Measurements from ENCODE around the gene NKTR. TPM values are rescaled to one million over a fixed set of nuclear protein-coding genes. Genes with fewer than 3 reads are reported as not detected.
A peak's percentile ranks its signal among the peaks of the same experiment; 100 is the strongest.

The NKTR gene
- total RNA-seq, 2 experiments from 2014 or later: 90.2 to 154 TPM

- no peak overlapping the region for H3K4me3 ChIP-seq (ENCODE audit: low read depth, low read length, poor library complexity, severe bottlenecking)
- peak; percentile 42 for DNase-seq (ENCODE audit: low spot score)
- no peaks in the 10 kb centered on the region for H3K9me3 ChIP-seq (ENCODE audit: low read length)
- no peak overlapping the region for H3K4me2 ChIP-seq (ENCODE audit: low read length)
- H4K20me1 ChIP-seq (ENCODE audit: insufficient read depth, low read length): no peaks in the 10 kb centered on the region
- ChIA-PET CTCF (ENCODE audit: unreplicated experiment) (no interaction called here), POLR2A (interaction anchor here (0.6 kb wide), 1 partner anchor 8 kb away, joined by 3 read pairs; no protein-coding TSS in a partner anchor)
- no peaks in the 10 kb centered on the region for H3K9me2 ChIP-seq (ENCODE audit: insufficient read depth, low read length)
- peaks cover 5% of the 10 kb centered on the region for H3K4me1 ChIP-seq (ENCODE audit: insufficient read depth, low read length, poor library complexity, severe bottlenecking)
- no TSS peak for BruUV-seq (replicated peaks)
- H3K27ac ChIP-seq (ENCODE audit: low read depth, low read length, poor library complexity, severe bottlenecking): no peak overlapping the region
- TF ChIP-seq, protein P1, sequence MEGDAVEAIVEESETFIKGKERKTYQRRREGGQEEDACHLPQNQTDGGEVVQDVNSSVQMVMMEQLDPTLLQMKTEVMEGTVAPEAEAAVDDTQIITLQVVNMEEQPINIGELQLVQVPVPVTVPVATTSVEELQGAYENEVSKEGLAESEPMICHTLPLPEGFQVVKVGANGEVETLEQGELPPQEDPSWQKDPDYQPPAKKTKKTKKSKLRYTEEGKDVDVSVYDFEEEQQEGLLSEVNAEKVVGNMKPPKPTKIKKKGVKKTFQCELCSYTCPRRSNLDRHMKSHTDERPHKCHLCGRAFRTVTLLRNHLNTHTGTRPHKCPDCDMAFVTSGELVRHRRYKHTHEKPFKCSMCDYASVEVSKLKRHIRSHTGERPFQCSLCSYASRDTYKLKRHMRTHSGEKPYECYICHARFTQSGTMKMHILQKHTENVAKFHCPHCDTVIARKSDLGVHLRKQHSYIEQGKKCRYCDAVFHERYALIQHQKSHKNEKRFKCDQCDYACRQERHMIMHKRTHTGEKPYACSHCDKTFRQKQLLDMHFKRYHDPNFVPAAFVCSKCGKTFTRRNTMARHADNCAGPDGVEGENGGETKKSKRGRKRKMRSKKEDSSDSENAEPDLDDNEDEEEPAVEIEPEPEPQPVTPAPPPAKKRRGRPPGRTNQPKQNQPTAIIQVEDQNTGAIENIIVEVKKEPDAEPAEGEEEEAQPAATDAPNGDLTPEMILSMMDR (conservative IDR thresholded peaks at IDR 0.05; ENCODE audit: low read length): no peak
- no peak for TF ChIP-seq EZH2phosphoT487 (IDR thresholded peaks at IDR 0.05; ENCODE audit: borderline replicate concordance, low read depth, low read length)
- H2AFZ ChIP-seq (ENCODE audit: low read length): no peak overlapping the region
- intact Hi-C loops (cut with micrococcal nuclease; ENCODE audit: unreplicated experiment): loop anchor here (10.0 kb wide), 1 partner anchor 92 kb away; no protein-coding TSS in a partner anchor
- H3K36me3 ChIP-seq (ENCODE audit: insufficient read depth, low read length): peaks cover 19% of the 10 kb centered on the region
- H3K79me2 ChIP-seq (ENCODE audit: insufficient read depth, low read depth, low read length): no peaks in the 10 kb centered on the region
These were observed 52.3 kb downstream of the NKTR start for GRCh38 chr3:42652611-42653302.

- peaks cover 5% of the 10 kb centered on the region for H3K4me1 ChIP-seq (ENCODE audit: insufficient read depth, low read length, poor library complexity, severe bottlenecking)
- H3K36me3 ChIP-seq (ENCODE audit: insufficient read depth, low read length): peaks cover 14% of the 10 kb centered on the region
- no peak overlapping the region for H3K4me3 ChIP-seq (ENCODE audit: low read depth, low read length, poor library complexity, severe bottlenecking)
- no peak for TF ChIP-seq EZH2phosphoT487 (IDR thresholded peaks at IDR 0.05; ENCODE audit: borderline replicate concordance, low read depth, low read length)
- TF ChIP-seq, protein P1 (conservative IDR thresholded peaks at IDR 0.05; ENCODE audit: low read length): no peak
- H3K9me3 ChIP-seq (ENCODE audit: low read length): no peaks in the 10 kb centered on the region
- POLR2A ChIA-PET: no interaction called here
- no TSS peak for BruUV-seq (replicated peaks)
- no peaks in the 10 kb centered on the region for H4K20me1 ChIP-seq (ENCODE audit: insufficient read depth, low read length)
- H3K27ac ChIP-seq (ENCODE audit: low read depth, low read length, poor library complexity, severe bottlenecking): no peak overlapping the region
- CTCF ChIA-PET (ENCODE audit: unreplicated experiment): no interaction called here
- no peak overlapping the region for H3K4me2 ChIP-seq (ENCODE audit: low read length)
- no peaks in the 10 kb centered on the region for H3K9me2 ChIP-seq (ENCODE audit: insufficient read depth, low read length)
- no peak for DNase-seq (ENCODE audit: low spot score)
- intact Hi-C loops (cut with micrococcal nuclease; ENCODE audit: unreplicated experiment): loop anchor here (10.0 kb wide), 1 partner anchor 92 kb away; no protein-coding TSS in a partner anchor
- H2AFZ ChIP-seq (ENCODE audit: low read length): no peak overlapping the region
- H3K79me2 ChIP-seq (ENCODE audit: insufficient read depth, low read depth, low read length): no peaks in the 10 kb centered on the region
These were observed 52.7 kb downstream of the NKTR start for GRCh38 chr3:42653303-42653559.

GRCh38 chr3:42653560-42654330 lies 53.3 kb downstream of the NKTR start, which contains the start of gene ZBTB47:
Gene ZBTB47 (plus strand): TSS chr3:42653697. CDS start chr3:42658356, 4,659 bp downstream.
- no peak within 1 kb of the TSS for H3K4me2 ChIP-seq (ENCODE audit: low read length)
- H3K79me2 ChIP-seq (ENCODE audit: insufficient read depth, low read depth, low read length): no peaks in the 10 kb centered on the region
- intact Hi-C loops (cut with micrococcal nuclease; ENCODE audit: unreplicated experiment): loop anchor here (10.0 kb wide), 1 partner anchor 91 kb away; no protein-coding TSS in a partner anchor
- POLR2A ChIA-PET: no interaction called here
- H4K20me1 ChIP-seq (ENCODE audit: insufficient read depth, low read length): no peaks in the 10 kb centered on the region
- no peak within 1 kb of the TSS for H3K4me3 ChIP-seq (ENCODE audit: low read depth, low read length, poor library complexity, severe bottlenecking)
- H3K4me1 ChIP-seq (ENCODE audit: insufficient read depth, low read length, poor library complexity, severe bottlenecking): peaks cover 5% of the 10 kb centered on the region
- DNase-seq (ENCODE audit: low spot score): no peak
- H3K9me2 ChIP-seq (ENCODE audit: insufficient read depth, low read length): no peaks in the 10 kb centered on the region
- BruUV-seq (replicated peaks): no TSS peak
- no peak for TF ChIP-seq EZH2phosphoT487 (IDR thresholded peaks at IDR 0.05; ENCODE audit: borderline replicate concordance, low read depth, low read length)
- TF ChIP-seq, protein P1 (conservative IDR thresholded peaks at IDR 0.05; ENCODE audit: low read length): no peak
- no peak within 1 kb of the TSS for H3K27ac ChIP-seq (ENCODE audit: low read depth, low read length, poor library complexity, severe bottlenecking)
- H3K9me3 ChIP-seq (ENCODE audit: low read length): no peaks in the 10 kb centered on the region
- H3K36me3 ChIP-seq (ENCODE audit: insufficient read depth, low read length): peaks cover 9% of the 10 kb centered on the region
- H2AFZ ChIP-seq (ENCODE audit: low read length): no peak within 1 kb of the TSS
- CTCF ChIA-PET (ENCODE audit: unreplicated experiment): no interaction called here
